Measurements from ENCODE around the gene PNPLA7. TPM values are rescaled to one million over a fixed set of nuclear protein-coding genes. Genes with fewer than 3 reads are reported as not detected.
A peak's percentile ranks its signal among the peaks of the same experiment; 100 is the strongest.
"Not testable (repeated sequence)": the region's sequence is repeated elsewhere in the genome, so short reads cannot be mapped to it uniquely, and the experiment has no call there.

PNPLA7 gene
- total and polyA plus RNA-seq, 4 donors, result 0.75 to 6.5 (median 2.1) TPM

- 90% methylated on average over 22 of the region's 22 CpGs for WGBS
- H3K9me3 ChIP-seq (ENCODE audit: control insufficient read depth in 4 of 4, low read length in 3 of 4); H3K27ac ChIP-seq (ENCODE audit: low read depth in 1 of 2, low read length in 2 of 2); H3K4me3 ChIP-seq (ENCODE audit: low read depth in 1 of 3, low read length in 3 of 3); H3K36me3 ChIP-seq (ENCODE audit: control insufficient read depth in 4 of 4, insufficient read depth in 3 of 4, low read depth in 1 of 4, low read length in 3 of 4); H3K4me1 ChIP-seq (ENCODE audit: control insufficient read depth in 4 of 4, insufficient read depth in 4 of 4, low read length in 3 of 4); DNase-seq (ENCODE audit: low spot score); H3K27me3 ChIP-seq (ENCODE audit: control insufficient read depth in 4 of 4, insufficient read depth in 4 of 4, low read length in 3 of 4); H3K9ac ChIP-seq (ENCODE audit: low read depth in 1 of 2, low read length in 2 of 2): not testable (repeated sequence)
- peak; percentile 7 to 14 for TF ChIP-seq HNF4A (conservative IDR thresholded peaks at IDR 0.05)
These were observed 39.1 kb downstream of the PNPLA7 start for GRCh38 chr9:137511126-137511525.

DNA sequence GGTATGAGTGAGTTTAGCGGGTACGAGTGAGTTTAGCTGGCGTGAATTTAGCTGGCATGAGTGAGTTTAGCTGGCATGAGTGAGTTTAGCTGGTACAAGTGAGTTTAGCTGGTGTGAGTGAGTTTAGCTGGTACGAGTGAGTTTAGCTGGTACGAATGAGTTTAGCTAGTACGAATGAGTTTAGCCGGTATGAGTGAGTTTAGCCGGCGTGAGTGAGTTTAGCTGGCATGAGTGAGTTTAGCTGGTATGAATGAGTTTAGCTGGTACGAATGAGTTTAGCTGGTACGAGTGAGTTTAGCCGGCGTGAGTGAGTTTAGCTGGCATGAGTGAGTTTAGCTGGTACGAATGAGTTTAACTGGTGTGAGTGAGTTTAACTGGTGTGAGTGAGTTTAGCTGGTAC, 41.0 kb downstream of the PNPLA7 start:
- 85% methylated on average over 14 of the region's 14 CpGs for WGBS
- H3K9ac ChIP-seq (ENCODE audit: low read depth in 1 of 2, low read length in 2 of 2), result no peak overlapping the region
- no peak overlapping the region for H3K4me3 ChIP-seq (ENCODE audit: low read depth in 1 of 3, low read length in 3 of 3)
- H3K27me3 ChIP-seq (ENCODE audit: control insufficient read depth in 4 of 4, insufficient read depth in 4 of 4, low read length in 3 of 4), result no peaks in the 10 kb centered on the region
- DNase-seq (ENCODE audit: low spot score), result no peak
- TF ChIP-seq FOXA1 (IDR thresholded peaks at IDR 0.05) (no peak), HNF4A (conservative IDR thresholded peaks at IDR 0.05) (no peak), JUND (IDR thresholded peaks at IDR 0.05) (no peak), HNF4G (IDR thresholded peaks at IDR 0.05) (no peak), ZBTB33 (IDR thresholded peaks at IDR 0.05) (no peak)
- no peaks in the 10 kb centered on the region for H3K4me1 ChIP-seq (ENCODE audit: control insufficient read depth in 4 of 4, insufficient read depth in 4 of 4, low read length in 3 of 4)
- H3K36me3 ChIP-seq (ENCODE audit: control insufficient read depth in 4 of 4, insufficient read depth in 3 of 4, low read depth in 1 of 4, low read length in 3 of 4), result peaks cover 0 to 9% (median 4%) of the 10 kb centered on the region in 4 donors
- H3K27ac ChIP-seq (ENCODE audit: low read depth in 1 of 2, low read length in 2 of 2), result no peak overlapping the region
- no peaks in the 10 kb centered on the region for H3K9me3 ChIP-seq (ENCODE audit: control insufficient read depth in 4 of 4, low read length in 3 of 4)

DNA sequence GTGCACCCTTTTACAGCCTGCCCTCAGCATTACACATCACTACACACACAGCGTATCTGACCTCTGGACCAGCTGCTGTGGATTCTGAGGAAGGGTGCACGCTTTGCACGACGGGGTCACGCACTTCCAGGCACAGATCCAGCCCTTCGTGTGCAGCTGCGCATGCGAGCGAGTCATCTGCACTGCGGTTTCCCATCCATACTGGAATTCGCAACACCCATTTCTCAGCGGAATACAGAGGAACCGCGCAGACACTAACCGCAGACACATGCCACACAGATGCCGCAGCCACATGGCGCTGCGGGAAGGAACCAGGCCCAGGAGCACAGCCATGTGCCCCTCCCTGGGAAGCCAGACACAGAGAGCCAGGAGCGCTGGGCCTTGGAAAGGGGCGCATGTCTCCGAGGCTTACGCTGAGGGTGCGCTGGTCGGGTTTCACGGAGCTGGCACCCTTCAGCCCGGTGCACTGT, 43.5 kb downstream of the PNPLA7 start:
- 91% methylated on average over 26 of the region's 26 CpGs for WGBS
- H3K27ac ChIP-seq (ENCODE audit: low read depth in 1 of 2, low read length in 2 of 2), result no peak overlapping the region

More for the DNA sequence above, 43.5 kb downstream of the PNPLA7 start:
- H3K4me3 ChIP-seq (ENCODE audit: low read depth in 1 of 3, low read length in 3 of 3), result no peak overlapping the region
- no peaks in the 10 kb centered on the region for H3K27me3 ChIP-seq (ENCODE audit: control insufficient read depth in 4 of 4, insufficient read depth in 4 of 4, low read length in 3 of 4)
- DNase-seq (ENCODE audit: low spot score), result no peak
- H3K4me1 ChIP-seq (ENCODE audit: control insufficient read depth in 4 of 4, insufficient read depth in 4 of 4, low read length in 3 of 4), result no peaks in the 10 kb centered on the region
- H3K36me3 ChIP-seq (ENCODE audit: control insufficient read depth in 4 of 4, insufficient read depth in 3 of 4, low read depth in 1 of 4, low read length in 3 of 4), result peaks cover 0 to 8% (median 2%) of the 10 kb centered on the region in 4 donors
- H3K9me3 ChIP-seq (ENCODE audit: control insufficient read depth in 4 of 4, low read length in 3 of 4), result no peaks in the 10 kb centered on the region
- TF ChIP-seq JUND (IDR thresholded peaks at IDR 0.05), result no peak
- TF ChIP-seq CTCF (IDR thresholded peaks at IDR 0.05; ENCODE audit: low read depth, low read length, missing input control), result no peak
- TF ChIP-seq RXRA (IDR thresholded peaks at IDR 0.05), result no peak
- TF ChIP-seq GABPA (IDR thresholded peaks at IDR 0.05 in 1 of 2, conservative IDR thresholded peaks at IDR 0.05 in 1 of 2), result no peak
- no peak for TF ChIP-seq YY1 (IDR thresholded peaks at IDR 0.05)
- TF ChIP-seq FOXA2 (IDR thresholded peaks at IDR 0.05), result no peak
- TF ChIP-seq ATF3 (IDR thresholded peaks at IDR 0.05), result no peak
- no peak for TF ChIP-seq TAF1 (conservative IDR thresholded peaks at IDR 0.05)
- no peak for TF ChIP-seq HNF4A (conservative IDR thresholded peaks at IDR 0.05)
- no peak for TF ChIP-seq SP1 (IDR thresholded peaks at IDR 0.05)
- TF ChIP-seq NR2F2 (IDR thresholded peaks at IDR 0.05), result no peak
- TF ChIP-seq REST (IDR thresholded peaks at IDR 0.05), result no peak
- no peak for TF ChIP-seq HNF4G (IDR thresholded peaks at IDR 0.05)
- no peak overlapping the region for H3K9ac ChIP-seq (ENCODE audit: low read depth in 1 of 2, low read length in 2 of 2)
